ENCODE results near the gene RALGPS2.

RALGPS2 gene

DNA sequence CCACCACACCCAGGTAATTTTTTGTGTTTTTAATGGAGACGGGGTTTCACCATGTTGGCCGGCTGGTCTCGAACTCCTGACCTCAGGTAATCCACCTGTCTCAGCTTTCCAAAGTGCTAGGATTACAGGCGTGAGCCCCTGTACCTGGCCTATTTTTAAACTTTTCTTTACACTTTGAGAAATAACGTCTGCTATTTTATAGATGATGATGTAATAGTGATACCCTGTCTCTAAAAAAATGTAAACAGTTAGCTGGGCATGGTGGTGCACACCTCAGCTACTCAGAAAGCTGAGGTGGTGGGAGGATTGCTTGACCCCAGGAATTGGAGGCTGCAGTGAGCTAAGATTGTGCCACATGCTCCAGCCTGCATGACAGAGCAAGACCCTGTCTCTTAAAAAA, 47.9 kb downstream of the RALGPS2 start:
- Histone ChIP-seq H3K27me3 (ENCODE audit: low read depth) (no peaks in the 10 kb centered on the region), H3K4me1 (no peaks in the 10 kb centered on the region), H3K36me3 (replicated peaks) (no peaks in the 10 kb centered on the region), H3K4me3 (no peak overlapping the region), H3K9me3 (no peaks in the 10 kb centered on the region)
- in situ Hi-C loops (cut with MboI; ENCODE audit: low sequenced_read_pairs): loop anchor here (25.0 kb wide), 1 partner anchor 461 kb away; no protein-coding TSS in a partner anchor
- DNase-seq (ENCODE audit: low spot score in 2 of 2): no peak

DNA sequence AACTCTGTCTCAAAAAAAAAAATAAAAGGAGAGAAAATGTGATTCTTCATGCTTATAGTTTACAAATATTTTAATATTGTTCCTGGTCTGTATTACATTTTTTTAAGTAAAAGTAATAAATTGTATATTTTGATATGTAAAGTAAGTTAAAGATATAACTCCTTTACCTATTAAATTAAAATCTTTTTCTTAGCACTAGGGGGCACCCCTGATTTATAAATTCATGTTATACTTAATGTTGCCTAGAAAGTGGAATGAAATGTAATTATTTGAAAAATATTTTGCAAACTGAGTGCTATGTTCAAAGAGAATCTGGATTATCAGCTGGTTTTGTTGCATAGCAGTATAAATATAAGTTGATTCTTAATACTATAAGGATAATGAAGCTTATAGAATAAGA, 49.2 kb downstream of the RALGPS2 start:
- no peaks in the 10 kb centered on the region for H3K4me1 ChIP-seq
- DNase-seq (ENCODE audit: low spot score in 2 of 2): peak in 1 of 2 experiments; percentile 37
- H3K9me3 ChIP-seq: no peaks in the 10 kb centered on the region
- H3K36me3 ChIP-seq (replicated peaks): 0 out of 2 replicates have a peak, but pooled peaks cover 2% of the 10 kb centered on the region
- no peaks in the 10 kb centered on the region for H3K27me3 ChIP-seq (ENCODE audit: low read depth)
- in situ Hi-C loops (cut with MboI; ENCODE audit: low sequenced_read_pairs): loop anchor here (25.0 kb wide), 1 partner anchor 462 kb away; no protein-coding TSS in a partner anchor
- no peak overlapping the region for H3K4me3 ChIP-seq

DNA sequence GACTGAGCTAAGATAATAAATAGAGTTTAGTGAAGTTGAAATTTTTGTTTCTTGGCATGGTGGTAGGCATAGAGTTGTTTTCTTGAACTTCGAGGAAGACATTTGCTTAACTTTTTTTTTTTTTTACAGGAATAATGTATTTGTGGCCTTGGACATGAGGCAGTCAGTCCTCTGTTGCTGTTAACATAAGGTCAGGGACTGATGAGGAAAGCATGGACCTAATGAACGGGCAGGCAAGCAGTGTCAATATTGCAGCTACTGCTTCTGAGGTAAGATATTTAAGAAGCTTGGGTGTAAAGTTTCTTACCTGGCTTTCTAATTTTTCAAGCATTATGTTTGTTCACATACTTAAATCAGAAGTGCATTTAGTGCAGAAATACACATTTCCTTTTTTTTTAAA, 51.5 kb downstream of the RALGPS2 start:
- Histone ChIP-seq H3K4me3 (no peak overlapping the region), H3K4me1 (no peaks in the 10 kb centered on the region), H3K36me3 (replicated peaks) (0 out of 2 replicates have a peak, but pooled peaks cover 2% of the 10 kb centered on the region), H3K9me3 (no peaks in the 10 kb centered on the region), H3K27me3 (ENCODE audit: low read depth) (no peaks in the 10 kb centered on the region)
- no peak for DNase-seq (ENCODE audit: low spot score in 2 of 2)
- in situ Hi-C loops (cut with MboI; ENCODE audit: low sequenced_read_pairs): no loop called here

DNA sequence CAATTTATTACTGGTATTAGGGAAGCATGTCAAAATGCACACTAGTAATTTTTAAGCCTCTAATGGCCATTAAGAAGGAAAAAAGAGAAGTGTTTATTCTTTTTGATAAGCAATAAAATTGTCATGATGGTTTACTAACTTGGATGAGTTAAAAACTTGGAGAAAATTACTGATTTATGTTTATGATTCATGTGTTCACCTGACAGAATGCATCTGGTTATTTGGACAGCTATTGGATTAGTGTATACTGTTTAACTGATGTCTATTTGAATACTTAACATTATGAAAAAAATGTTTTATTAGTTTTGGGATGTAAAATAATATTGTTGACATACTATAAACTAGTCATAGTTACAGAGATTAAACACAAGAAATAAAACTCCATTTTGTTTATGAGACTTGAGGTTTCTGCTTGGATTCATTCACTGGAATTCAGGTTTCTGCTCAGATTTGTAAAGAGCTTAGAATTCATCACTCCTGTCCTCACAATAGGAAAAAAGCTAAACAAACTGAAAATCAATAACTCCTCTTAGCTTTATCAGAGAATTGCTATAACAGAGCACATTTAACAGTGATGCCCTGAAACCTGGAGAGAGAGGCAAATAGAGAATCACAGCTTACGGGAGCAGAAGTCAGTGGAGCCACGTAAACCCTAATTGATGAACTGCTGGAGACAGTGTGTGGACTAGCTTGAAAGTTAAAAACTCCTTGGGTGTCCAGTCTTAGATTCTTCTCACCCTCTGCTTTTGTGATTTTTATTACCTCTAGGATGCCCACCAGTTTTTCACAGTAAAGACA, 56.7 kb downstream of the RALGPS2 start:
- Histone ChIP-seq H3K4me3 (no peak overlapping the region), H3K9me3 (no peaks in the 10 kb centered on the region), H3K27me3 (ENCODE audit: low read depth) (no peaks in the 10 kb centered on the region), H3K36me3 (replicated peaks) (0 out of 2 replicates have a peak, but pooled peaks cover 2% of the 10 kb centered on the region), H3K4me1 (no peaks in the 10 kb centered on the region)
- no peak for DNase-seq (ENCODE audit: low spot score in 2 of 2)
- in situ Hi-C loops (cut with MboI; ENCODE audit: low sequenced_read_pairs): no loop called here

DNA sequence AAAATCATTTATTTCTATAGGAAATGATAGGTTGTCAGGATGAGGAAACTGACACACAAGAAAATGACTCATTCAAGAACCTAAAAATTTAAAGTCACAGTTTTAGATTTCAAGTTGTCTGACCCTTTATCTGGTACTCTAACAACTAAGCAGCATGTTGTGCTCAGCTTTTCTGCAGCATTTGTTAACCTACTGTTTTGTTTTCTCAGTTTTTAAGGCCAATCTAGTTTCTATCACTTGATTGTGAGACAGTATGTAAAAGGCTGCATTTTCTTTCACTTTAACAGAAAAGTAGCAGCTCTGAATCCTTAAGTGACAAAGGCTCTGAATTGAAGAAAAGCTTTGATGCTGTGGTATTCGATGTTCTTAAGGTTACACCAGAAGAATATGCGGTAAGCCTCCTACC, 59.1 kb downstream of the RALGPS2 start:
- no peak for DNase-seq (ENCODE audit: low spot score in 2 of 2)
- H3K36me3 ChIP-seq (replicated peaks): no peaks in the 10 kb centered on the region
- H3K4me1 ChIP-seq: no peaks in the 10 kb centered on the region
- no peaks in the 10 kb centered on the region for H3K27me3 ChIP-seq (ENCODE audit: low read depth)
- H3K9me3 ChIP-seq: no peaks in the 10 kb centered on the region
- no peak overlapping the region for H3K4me3 ChIP-seq
- in situ Hi-C loops (cut with MboI; ENCODE audit: low sequenced_read_pairs): no loop called here

DNA sequence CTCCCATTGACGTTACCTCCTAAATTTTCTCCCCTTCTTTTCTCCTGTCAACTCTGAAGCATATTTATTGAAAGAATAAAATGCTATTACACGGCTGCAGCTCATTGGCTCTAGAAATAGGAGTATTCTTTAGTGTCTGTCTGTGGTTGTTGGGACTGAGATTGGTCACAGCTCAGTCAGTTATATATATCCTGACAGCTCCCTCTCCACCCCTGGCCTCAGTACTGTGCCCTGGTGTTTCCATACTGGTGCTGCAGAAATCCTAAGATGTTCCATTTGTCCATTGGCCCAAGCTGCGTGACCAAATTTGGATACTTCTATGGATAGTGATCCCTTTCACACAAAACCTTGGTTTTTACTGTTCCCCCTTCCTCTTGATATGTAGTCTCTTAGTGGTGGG, 67.3 kb downstream of the RALGPS2 start:
- Histone ChIP-seq H3K9me3 (no peaks in the 10 kb centered on the region), H3K4me3 (no peak overlapping the region), H3K27me3 (ENCODE audit: low read depth) (no peaks in the 10 kb centered on the region), H3K4me1 (no peaks in the 10 kb centered on the region), H3K36me3 (replicated peaks) (no peaks in the 10 kb centered on the region)
- DNase-seq (ENCODE audit: low spot score in 2 of 2): no peak
- in situ Hi-C loops (cut with MboI; ENCODE audit: low sequenced_read_pairs): no loop called here

DNA sequence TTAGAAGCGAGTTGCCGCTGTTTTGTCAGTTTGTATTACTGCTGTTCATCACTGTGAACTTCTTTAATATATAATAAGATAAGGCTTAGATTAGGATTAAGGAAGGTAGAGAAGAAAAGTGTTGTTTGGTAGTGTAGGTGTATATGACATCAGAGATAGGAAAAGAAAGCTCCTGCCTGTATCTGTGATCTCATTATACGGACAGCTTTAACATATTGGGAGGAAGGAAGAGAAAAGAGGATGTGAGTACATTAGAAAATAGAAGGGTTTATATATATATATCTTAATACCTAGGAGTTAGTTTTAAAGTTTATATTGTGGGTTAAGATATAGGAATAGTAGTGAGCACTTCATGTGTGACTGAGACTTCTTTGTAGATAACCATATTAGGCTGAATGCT, 71.0 kb downstream of the RALGPS2 start:
- in situ Hi-C loops (cut with MboI; ENCODE audit: low sequenced_read_pairs): no loop called here
- Histone ChIP-seq H3K36me3 (replicated peaks) (no peaks in the 10 kb centered on the region), H3K27me3 (ENCODE audit: low read depth) (no peaks in the 10 kb centered on the region), H3K9me3 (no peaks in the 10 kb centered on the region), H3K4me3 (no peak overlapping the region), H3K4me1 (no peaks in the 10 kb centered on the region)
- no peak for DNase-seq (ENCODE audit: low spot score in 2 of 2)

DNA sequence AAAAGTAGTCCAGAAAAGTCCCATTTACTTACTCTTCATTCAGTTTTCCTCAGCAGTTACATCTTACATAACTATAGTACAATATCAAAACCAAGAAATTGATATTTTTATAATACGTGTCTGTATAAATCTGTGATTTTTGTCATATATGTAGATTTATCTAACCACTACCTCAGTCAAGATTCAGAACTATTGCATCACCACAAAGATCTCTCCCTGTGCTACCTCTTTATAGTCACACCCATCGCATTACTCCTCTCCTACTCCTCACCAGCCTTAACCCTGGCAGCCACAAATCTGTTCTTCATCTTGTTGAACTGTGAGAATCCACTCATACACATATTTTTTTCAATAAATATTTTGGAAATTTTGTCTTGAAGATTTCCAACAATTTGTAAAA, 72.5 kb downstream of the RALGPS2 start:
- in situ Hi-C loops (cut with MboI; ENCODE audit: low sequenced_read_pairs): no loop called here
- Histone ChIP-seq H3K36me3 (replicated peaks) (no peaks in the 10 kb centered on the region), H3K9me3 (no peaks in the 10 kb centered on the region), H3K4me3 (no peak overlapping the region), H3K4me1 (no peaks in the 10 kb centered on the region), H3K27me3 (ENCODE audit: low read depth) (no peaks in the 10 kb centered on the region)
- no peak for DNase-seq (ENCODE audit: low spot score in 2 of 2)

DNA sequence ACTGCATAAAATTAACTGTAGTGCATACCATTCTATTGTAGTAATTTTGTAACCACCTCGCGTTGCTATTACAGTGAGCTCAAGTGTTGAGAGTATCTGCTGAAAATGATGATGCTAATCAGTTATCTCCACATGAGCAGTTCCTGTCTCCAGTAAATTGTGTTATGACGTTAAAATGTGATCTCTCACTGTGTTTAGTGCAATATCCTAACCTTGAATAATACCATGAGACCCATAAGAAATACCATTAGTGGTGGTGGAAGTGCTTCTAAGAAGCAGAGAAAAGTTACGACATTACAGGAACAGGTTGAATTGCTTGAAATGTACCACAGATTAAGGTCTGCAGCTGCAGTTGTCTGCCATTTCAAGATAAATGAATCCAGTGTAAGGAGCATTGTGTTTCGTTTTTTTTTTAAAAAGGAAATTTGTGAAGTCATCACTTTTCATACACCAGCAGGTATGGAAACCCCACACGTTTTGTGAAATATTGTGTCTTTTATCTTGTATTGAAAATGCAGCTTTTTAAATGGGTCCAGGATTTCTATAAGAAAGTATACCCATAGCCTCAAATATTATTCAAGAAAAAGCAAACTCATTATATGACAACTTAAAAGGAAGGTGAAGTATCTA, 73.3 kb downstream of the RALGPS2 start:
- Histone ChIP-seq H3K4me1 (no peaks in the 10 kb centered on the region), H3K4me3 (no peak overlapping the region), H3K9me3 (no peaks in the 10 kb centered on the region), H3K27me3 (ENCODE audit: low read depth) (no peaks in the 10 kb centered on the region), H3K36me3 (replicated peaks) (no peaks in the 10 kb centered on the region)
- in situ Hi-C loops (cut with MboI; ENCODE audit: low sequenced_read_pairs): no loop called here
- DNase-seq (ENCODE audit: low spot score in 2 of 2): no peak

DNA sequence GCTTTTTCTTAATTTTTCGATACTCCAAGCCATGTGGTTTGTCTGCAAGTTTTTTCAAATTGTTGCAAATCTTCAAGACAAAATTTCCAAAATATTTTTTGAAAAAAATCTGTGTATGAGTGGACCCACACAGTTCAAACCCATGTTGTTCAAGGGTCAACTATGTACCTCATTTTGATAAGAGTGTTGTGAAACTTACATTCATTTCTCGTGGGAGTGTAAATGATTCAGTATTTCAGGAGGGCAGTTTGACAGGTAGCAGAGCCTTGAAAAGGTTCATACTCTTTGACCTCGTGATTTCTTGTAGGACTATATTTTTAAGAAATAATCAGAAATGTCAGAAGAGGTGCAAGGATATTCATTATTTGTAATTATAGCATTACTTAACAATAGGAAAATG, 77.8 kb downstream of the RALGPS2 start:
- Histone ChIP-seq H3K4me3 (no peak overlapping the region), H3K36me3 (replicated peaks) (no peaks in the 10 kb centered on the region), H3K4me1 (no peaks in the 10 kb centered on the region), H3K27me3 (ENCODE audit: low read depth) (no peaks in the 10 kb centered on the region), H3K9me3 (no peaks in the 10 kb centered on the region)
- DNase-seq (ENCODE audit: low spot score in 2 of 2): no peak
- in situ Hi-C loops (cut with MboI; ENCODE audit: low sequenced_read_pairs): no loop called here

DNA sequence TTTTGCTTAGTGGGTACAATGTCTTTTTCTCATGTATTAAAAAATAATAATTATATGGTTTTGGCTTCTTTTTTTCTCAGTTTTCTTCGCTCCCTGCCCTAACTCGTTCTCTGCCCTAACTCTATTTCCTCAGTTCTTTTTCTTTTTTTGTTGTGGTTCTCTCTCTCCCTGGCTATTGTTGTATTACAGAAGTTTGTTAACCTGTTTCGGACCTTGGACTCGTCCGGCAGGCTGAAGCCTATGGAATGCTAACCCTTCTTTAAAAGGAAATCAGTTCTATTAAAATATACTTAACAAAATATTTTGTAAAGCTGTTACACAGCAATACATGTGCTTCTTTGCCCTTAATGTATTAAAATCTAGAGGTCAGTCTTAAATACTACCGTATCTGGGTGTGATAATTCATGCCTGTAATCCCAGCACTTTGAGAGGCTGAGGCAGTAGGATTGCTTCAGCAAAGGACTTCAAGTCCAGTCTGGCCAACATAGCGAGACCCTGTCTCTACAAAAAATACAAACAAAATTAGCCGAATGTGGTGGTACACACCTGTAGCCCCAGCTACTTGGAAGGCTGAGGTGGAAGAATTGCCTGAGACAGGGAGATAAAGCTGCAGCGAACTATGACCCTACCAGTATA, 81.7 kb downstream of the RALGPS2 start:
- no peak overlapping the region for H3K4me3 ChIP-seq
- no peaks in the 10 kb centered on the region for H3K4me1 ChIP-seq
- H3K9me3 ChIP-seq: no peaks in the 10 kb centered on the region
- in situ Hi-C loops (cut with MboI; ENCODE audit: low sequenced_read_pairs): no loop called here
- DNase-seq (ENCODE audit: low spot score in 2 of 2): no peak
- no peaks in the 10 kb centered on the region for H3K36me3 ChIP-seq (replicated peaks)
- no peaks in the 10 kb centered on the region for H3K27me3 ChIP-seq (ENCODE audit: low read depth)

DNA sequence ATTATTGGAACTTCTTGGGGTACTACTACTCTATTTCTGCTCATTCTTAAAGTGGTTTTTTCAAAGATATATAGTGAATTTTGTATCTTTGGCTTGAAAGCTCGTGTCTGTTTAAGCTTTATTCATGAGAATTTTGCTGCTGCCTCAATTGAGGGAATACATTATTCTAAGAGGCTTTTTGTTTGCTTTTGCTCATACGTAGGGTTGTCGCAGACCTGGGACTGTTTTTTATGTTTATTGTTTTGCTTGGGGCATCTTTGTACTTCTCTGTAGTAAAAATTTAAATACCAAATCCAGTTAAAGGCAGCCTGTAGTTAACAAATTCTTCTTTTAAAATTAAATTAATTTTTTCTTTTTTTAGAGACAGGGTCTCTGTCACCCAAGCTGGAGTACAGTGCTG, 83.5 kb downstream of the RALGPS2 start:
- no peaks in the 10 kb centered on the region for H3K9me3 ChIP-seq
- in situ Hi-C loops (cut with MboI; ENCODE audit: low sequenced_read_pairs): no loop called here

DNA sequence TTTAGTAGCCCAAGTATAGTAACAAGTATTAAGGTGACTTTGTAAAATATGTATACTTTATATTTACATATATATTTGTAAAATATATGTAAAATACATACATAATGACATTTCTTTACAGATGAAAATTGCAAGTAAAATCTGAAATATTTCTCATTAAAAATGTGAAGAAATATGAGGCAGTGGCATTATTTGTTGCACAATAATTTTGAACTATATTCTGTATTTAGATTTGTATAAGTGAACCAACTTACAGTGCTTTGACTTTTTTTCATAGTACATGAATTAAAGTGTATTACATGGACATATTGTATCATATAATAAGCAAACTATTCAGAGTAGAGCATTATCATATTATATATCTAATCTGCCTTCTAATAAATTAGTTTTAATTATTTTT, 85.5 kb downstream of the RALGPS2 start:
- Histone ChIP-seq H3K36me3 (replicated peaks) (no peaks in the 10 kb centered on the region), H3K27me3 (ENCODE audit: low read depth) (no peaks in the 10 kb centered on the region), H3K4me1 (no peaks in the 10 kb centered on the region), H3K4me3 (no peak overlapping the region), H3K9me3 (no peaks in the 10 kb centered on the region)
- in situ Hi-C loops (cut with MboI; ENCODE audit: low sequenced_read_pairs): no loop called here
- DNase-seq (ENCODE audit: low spot score in 2 of 2): no peak

More for the DNA sequence above, 83.5 kb downstream of the RALGPS2 start:
- no peaks in the 10 kb centered on the region for H3K36me3 ChIP-seq (replicated peaks)
- no peak for DNase-seq (ENCODE audit: low spot score in 2 of 2)
- no peaks in the 10 kb centered on the region for H3K4me1 ChIP-seq
- H3K27me3 ChIP-seq (ENCODE audit: low read depth): no peaks in the 10 kb centered on the region
- H3K4me3 ChIP-seq: no peak overlapping the region

DNA sequence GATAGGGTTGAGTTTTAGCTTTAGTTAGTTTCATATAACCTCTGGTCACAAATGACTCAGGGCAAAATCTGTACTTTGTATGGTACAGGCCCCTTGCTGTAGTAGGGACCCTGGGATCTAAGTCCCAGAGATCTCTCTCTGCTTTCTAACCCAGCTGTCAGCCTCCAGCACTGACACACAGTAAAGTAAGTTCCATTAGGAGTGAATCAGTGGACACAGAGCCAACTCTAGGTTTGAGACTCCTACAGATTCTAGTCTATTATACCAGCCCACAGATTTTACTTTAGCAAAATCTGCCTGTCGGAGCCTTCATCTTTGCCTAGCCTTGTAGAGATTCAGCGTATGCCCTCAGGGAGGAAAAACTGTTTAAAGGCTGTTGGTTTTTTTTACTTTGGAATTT, 93.4 kb downstream of the RALGPS2 start:
- in situ Hi-C loops (cut with MboI; ENCODE audit: low sequenced_read_pairs): no loop called here
- Histone ChIP-seq H3K4me3 (no peak overlapping the region), H3K36me3 (replicated peaks) (no peaks in the 10 kb centered on the region), H3K27me3 (ENCODE audit: low read depth) (no peaks in the 10 kb centered on the region), H3K9me3 (0 out of 2 replicates have a peak, but pooled peaks cover 2% of the 10 kb centered on the region), H3K4me1 (no peaks in the 10 kb centered on the region)
- DNase-seq (ENCODE audit: low spot score in 2 of 2): no peak
